ENCODE measurements around the gene RPL15. TPM values are rescaled to one million over a fixed set of nuclear protein-coding genes. Genes with fewer than 3 reads are reported as not detected.

The RPL15 gene
- total and polyA plus RNA-seq, 4 donors = 604 to 1,364 (median 1,055) TPM

GRCh38 chr3:23920151-23920655 is 3.3 kb downstream of the RPL15 start:
- no peak for TF ChIP-seq GABPA (IDR thresholded peaks at IDR 0.05 in 1 of 2, conservative IDR thresholded peaks at IDR 0.05 in 1 of 2)
- TF ChIP-seq JUND (IDR thresholded peaks at IDR 0.05) = no peak
- TF ChIP-seq FOXA2 (IDR thresholded peaks at IDR 0.05) = no peak
- TF ChIP-seq, protein P1, sequence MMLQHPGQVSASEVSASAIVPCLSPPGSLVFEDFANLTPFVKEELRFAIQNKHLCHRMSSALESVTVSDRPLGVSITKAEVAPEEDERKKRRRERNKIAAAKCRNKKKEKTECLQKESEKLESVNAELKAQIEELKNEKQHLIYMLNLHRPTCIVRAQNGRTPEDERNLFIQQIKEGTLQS (IDR thresholded peaks at IDR 0.05) = no peak
- TF ChIP-seq RAD21 (IDR thresholded peaks at IDR 0.05) = no peak
- no peaks in the 10 kb centered on the region for H3K9me3 ChIP-seq (ENCODE audit: control insufficient read depth in 4 of 4, low read length in 3 of 4)
- peaks cover 0 to 20% (median 12%) of the 10 kb centered on the region in 4 donors for H3K4me1 ChIP-seq (ENCODE audit: control insufficient read depth in 4 of 4, insufficient read depth in 4 of 4, low read length in 3 of 4)
- 92% methylated on average over 5 of the region's 5 CpGs for WGBS
- H3K27me3 ChIP-seq (ENCODE audit: control insufficient read depth in 4 of 4, insufficient read depth in 4 of 4, low read length in 3 of 4) = no peaks in the 10 kb centered on the region
- DNase-seq (ENCODE audit: low spot score) = no peak
- H3K9ac ChIP-seq (ENCODE audit: low read depth in 1 of 2, low read length in 2 of 2) = no peak overlapping the region
- H3K36me3 ChIP-seq (ENCODE audit: control insufficient read depth in 4 of 4, insufficient read depth in 3 of 4, low read depth in 1 of 4, low read length in 3 of 4) = peaks cover 0 to 15% (median 9%) of the 10 kb centered on the region in 4 donors
- H3K4me3 ChIP-seq (ENCODE audit: low read depth in 1 of 3, low read length in 3 of 3) = no peak overlapping the region
- no peak overlapping the region for H3K27ac ChIP-seq (ENCODE audit: low read depth in 1 of 2, low read length in 2 of 2)

DNA sequence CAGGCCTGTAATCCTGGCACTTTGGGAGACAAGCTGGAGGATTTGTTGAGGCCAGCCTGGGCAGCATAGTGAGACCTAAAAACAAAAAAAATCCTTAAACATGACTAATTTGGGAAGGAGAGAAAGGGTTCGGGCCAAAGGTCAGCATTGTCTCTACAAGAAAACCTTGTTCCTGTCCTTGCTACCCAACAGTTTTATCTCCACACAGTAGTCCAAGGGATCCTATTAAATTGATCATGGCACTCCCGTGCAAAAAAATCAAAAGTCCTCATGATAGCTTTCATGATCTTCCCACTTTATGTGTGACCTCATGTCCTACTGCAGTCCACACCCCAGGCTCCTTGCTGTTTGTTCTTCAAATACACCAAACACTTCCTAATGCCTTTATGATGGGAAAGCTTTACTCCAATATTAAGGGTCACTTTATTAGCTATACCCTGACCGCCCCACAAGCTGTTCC is 4.2 kb downstream of the RPL15 start:
- Histone ChIP-seq H3K27ac (ENCODE audit: low read depth in 1 of 2, low read length in 2 of 2) (no peak overlapping the region), H3K9me3 (ENCODE audit: control insufficient read depth in 4 of 4, low read length in 3 of 4) (no peaks in the 10 kb centered on the region), H3K36me3 (ENCODE audit: control insufficient read depth in 4 of 4, insufficient read depth in 3 of 4, low read depth in 1 of 4, low read length in 3 of 4) (peaks cover 0 to 15% (median 9%) of the 10 kb centered on the region in 4 donors), H3K4me3 (ENCODE audit: low read depth in 1 of 3, low read length in 3 of 3) (no peak overlapping the region), H3K27me3 (ENCODE audit: control insufficient read depth in 4 of 4, insufficient read depth in 4 of 4, low read length in 3 of 4) (no peaks in the 10 kb centered on the region), H3K9ac (ENCODE audit: low read depth in 1 of 2, low read length in 2 of 2) (no peak overlapping the region), H3K4me1 (ENCODE audit: control insufficient read depth in 4 of 4, insufficient read depth in 4 of 4, low read length in 3 of 4) (peaks cover 0 to 13% (median 10%) of the 10 kb centered on the region in 4 donors)
- DNase-seq (ENCODE audit: low spot score) = no peak
- WGBS = 92% methylated on average over 3 of the region's 3 CpGs
- TF ChIP-seq RAD21 (IDR thresholded peaks at IDR 0.05) = no peak
- TF ChIP-seq MAX (IDR thresholded peaks at IDR 0.05) = no peak
- no peak for TF ChIP-seq RXRA (IDR thresholded peaks at IDR 0.05)
- TF ChIP-seq SP1 (IDR thresholded peaks at IDR 0.05) = no peak
- no peak for TF ChIP-seq JUND (IDR thresholded peaks at IDR 0.05)
- TF ChIP-seq ZBTB33 (IDR thresholded peaks at IDR 0.05) = no peak
- TF ChIP-seq REST (IDR thresholded peaks at IDR 0.05) = no peak
- TF ChIP-seq, protein P1 (IDR thresholded peaks at IDR 0.05) = no peak
- TF ChIP-seq, protein P2, sequence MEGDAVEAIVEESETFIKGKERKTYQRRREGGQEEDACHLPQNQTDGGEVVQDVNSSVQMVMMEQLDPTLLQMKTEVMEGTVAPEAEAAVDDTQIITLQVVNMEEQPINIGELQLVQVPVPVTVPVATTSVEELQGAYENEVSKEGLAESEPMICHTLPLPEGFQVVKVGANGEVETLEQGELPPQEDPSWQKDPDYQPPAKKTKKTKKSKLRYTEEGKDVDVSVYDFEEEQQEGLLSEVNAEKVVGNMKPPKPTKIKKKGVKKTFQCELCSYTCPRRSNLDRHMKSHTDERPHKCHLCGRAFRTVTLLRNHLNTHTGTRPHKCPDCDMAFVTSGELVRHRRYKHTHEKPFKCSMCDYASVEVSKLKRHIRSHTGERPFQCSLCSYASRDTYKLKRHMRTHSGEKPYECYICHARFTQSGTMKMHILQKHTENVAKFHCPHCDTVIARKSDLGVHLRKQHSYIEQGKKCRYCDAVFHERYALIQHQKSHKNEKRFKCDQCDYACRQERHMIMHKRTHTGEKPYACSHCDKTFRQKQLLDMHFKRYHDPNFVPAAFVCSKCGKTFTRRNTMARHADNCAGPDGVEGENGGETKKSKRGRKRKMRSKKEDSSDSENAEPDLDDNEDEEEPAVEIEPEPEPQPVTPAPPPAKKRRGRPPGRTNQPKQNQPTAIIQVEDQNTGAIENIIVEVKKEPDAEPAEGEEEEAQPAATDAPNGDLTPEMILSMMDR (IDR thresholded peaks at IDR 0.05; ENCODE audit: low read depth, low read length, missing input control) = no peak
- no peak for TF ChIP-seq GABPA (IDR thresholded peaks at IDR 0.05 in 1 of 2, conservative IDR thresholded peaks at IDR 0.05 in 1 of 2)
- no peak for TF ChIP-seq YY1 (IDR thresholded peaks at IDR 0.05)

All from liver (tissue), 9 donors.